Measurements from ENCODE around the gene SLC39A11.
A peak's percentile ranks its signal among the peaks of the same experiment; 100 is the strongest.
"Not testable (repeated sequence)": the region's sequence is repeated elsewhere in the genome, so short reads cannot be mapped to it uniquely, and the experiment has no call there.

The SLC39A11 gene, protein sequence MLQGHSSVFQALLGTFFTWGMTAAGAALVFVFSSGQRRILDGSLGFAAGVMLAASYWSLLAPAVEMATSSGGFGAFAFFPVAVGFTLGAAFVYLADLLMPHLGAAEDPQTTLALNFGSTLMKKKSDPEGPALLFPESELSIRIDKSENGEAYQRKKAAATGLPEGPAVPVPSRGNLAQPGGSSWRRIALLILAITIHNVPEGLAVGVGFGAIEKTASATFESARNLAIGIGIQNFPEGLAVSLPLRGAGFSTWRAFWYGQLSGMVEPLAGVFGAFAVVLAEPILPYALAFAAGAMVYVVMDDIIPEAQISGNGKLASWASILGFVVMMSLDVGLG

DNA sequence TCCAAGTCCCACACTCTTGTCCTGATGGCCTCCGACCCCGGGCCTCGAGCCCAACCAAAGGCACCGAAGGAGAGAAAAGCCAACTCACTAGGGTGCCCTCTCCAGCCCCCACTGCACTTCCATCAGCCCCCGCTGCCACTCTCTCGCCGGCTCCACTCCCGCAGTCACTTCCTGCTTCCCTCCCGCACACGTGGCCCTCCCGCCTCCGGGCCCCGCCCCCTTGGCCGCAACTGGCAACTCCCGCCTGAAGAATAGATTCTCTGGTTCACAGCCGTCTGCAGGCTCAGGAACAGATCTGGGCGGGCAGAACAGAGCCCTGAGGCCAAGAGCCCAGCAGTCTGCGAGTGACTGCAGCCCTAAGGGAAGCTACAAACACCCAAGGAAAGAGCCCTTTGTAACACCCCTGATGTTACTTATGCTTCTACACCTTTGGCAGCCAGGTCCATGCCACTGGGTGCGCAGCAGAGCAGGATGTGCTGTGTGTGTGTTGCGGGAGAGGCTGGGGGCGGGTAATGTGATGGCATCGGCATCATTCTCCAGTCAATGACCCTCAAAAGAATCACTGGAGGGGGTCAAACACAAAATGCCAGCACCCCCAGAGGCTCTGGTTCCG is at the start of gene SLC39A11:
TSS of gene SLC39A11 (minus strand) at position 166 of the 613 bp plus-strand sequence. CDS start 3,924 bp downstream, outside the sequence.
- Histone ChIP-seq H3K9ac (ENCODE audit: low read length) (no peak within 1 kb of the TSS), H3K36me3 (ENCODE audit: control insufficient read depth, insufficient read depth, low read length) (no peaks in the 10 kb centered on the region), H3K4me1 (ENCODE audit: control insufficient read depth, insufficient read depth, low read length) (no peaks in the 10 kb centered on the region), H3K27ac (ENCODE audit: low read depth, low read length) (no peak within 1 kb of the TSS), H3K27me3 (ENCODE audit: control insufficient read depth, insufficient read depth, low read length) (peaks cover 4% of the 10 kb centered on the region), H3K4me3 (ENCODE audit: low read length) (peak within 1 kb of the TSS; percentile 89)

DNA sequence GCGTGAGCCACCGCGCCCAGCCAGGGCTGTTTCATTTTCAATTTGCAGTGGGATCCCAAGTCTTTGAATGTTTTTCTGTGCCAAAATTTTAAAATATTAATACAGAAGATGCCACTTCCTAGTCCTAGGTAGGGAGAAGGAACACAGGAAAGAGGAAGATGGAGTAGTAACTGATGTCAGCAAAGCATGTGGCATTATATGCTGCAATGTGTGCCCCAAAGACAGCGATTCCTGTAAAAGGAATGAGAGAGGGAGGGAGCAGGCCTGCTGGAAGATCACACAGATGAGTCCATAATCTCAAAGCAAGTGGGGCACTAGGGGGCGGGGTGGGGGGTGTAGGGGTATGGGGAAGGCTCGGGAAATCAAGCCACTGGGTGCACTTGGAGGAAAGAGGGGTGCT is 48.9 kb upstream of the SLC39A11 start:
- Histone ChIP-seq H3K27me3 (ENCODE audit: control insufficient read depth, insufficient read depth, low read length) (no peaks in the 10 kb centered on the region), H3K36me3 (ENCODE audit: control insufficient read depth, insufficient read depth, low read length) (no peaks in the 10 kb centered on the region), H3K27ac (ENCODE audit: low read depth, low read length) (no peak overlapping the region), H3K9ac (ENCODE audit: low read length) (no peak overlapping the region), H3K4me3 (ENCODE audit: low read length) (no peak overlapping the region), H3K4me1 (ENCODE audit: control insufficient read depth, insufficient read depth, low read length) (no peaks in the 10 kb centered on the region)

- H3K27ac ChIP-seq (ENCODE audit: low read depth, low read length): no peak overlapping the region
- no peak overlapping the region for H3K9ac ChIP-seq (ENCODE audit: low read length)
- no peak overlapping the region for H3K4me3 ChIP-seq (ENCODE audit: low read length)
These were observed 48.1 kb upstream of the SLC39A11 start for GRCh38 chr17:73140566-73140965.

DNA sequence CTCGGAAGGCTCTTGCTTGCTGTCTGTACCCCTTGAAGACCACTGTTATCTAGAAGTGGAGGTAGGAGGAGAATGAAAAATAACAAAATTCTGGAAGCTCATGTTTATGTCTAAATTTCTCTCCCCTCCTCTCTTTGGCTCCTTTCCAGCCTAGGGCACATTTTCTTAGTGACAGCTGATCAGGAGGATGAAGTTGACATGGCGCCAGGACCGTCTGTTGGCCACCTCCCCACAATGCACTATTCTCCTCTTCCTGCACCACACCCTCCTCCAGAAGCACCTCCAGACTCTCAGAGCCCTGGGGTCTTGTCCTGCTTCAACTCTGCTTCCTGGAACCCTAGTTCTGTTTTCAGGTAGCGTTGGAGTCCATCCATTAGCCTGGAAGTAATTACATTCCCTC is 46.8 kb upstream of the SLC39A11 start:
- no peak overlapping the region for H3K4me3 ChIP-seq (ENCODE audit: low read length)
- no peaks in the 10 kb centered on the region for H3K27me3 ChIP-seq (ENCODE audit: control insufficient read depth, insufficient read depth, low read length)
- no peak overlapping the region for H3K9ac ChIP-seq (ENCODE audit: low read length)
- no peak overlapping the region for H3K27ac ChIP-seq (ENCODE audit: low read depth, low read length)
- H3K36me3 ChIP-seq (ENCODE audit: control insufficient read depth, insufficient read depth, low read length): no peaks in the 10 kb centered on the region
- H3K4me1 ChIP-seq (ENCODE audit: control insufficient read depth, insufficient read depth, low read length): no peaks in the 10 kb centered on the region

More at GRCh38 chr17:73140566-73140965, 48.1 kb upstream of the SLC39A11 start:
- Histone ChIP-seq H3K27me3 (ENCODE audit: control insufficient read depth, insufficient read depth, low read length) (no peaks in the 10 kb centered on the region), H3K36me3 (ENCODE audit: control insufficient read depth, insufficient read depth, low read length) (no peaks in the 10 kb centered on the region), H3K4me1 (ENCODE audit: control insufficient read depth, insufficient read depth, low read length) (no peaks in the 10 kb centered on the region)

- Histone ChIP-seq H3K4me1 (ENCODE audit: control insufficient read depth, insufficient read depth, low read length) (no peaks in the 10 kb centered on the region), H3K36me3 (ENCODE audit: control insufficient read depth, insufficient read depth, low read length) (no peaks in the 10 kb centered on the region), H3K27me3 (ENCODE audit: control insufficient read depth, insufficient read depth, low read length) (no peaks in the 10 kb centered on the region), H3K27ac (ENCODE audit: low read depth, low read length) (no peak overlapping the region), H3K4me3 (ENCODE audit: low read length) (no peak overlapping the region), H3K9ac (ENCODE audit: low read length) (no peak overlapping the region)
These were observed 46.2 kb upstream of the SLC39A11 start for GRCh38 chr17:73138541-73139138.

GRCh38 chr17:73137376-73137775 is 44.9 kb upstream of the SLC39A11 start:
- Histone ChIP-seq H3K27ac (ENCODE audit: low read depth, low read length) (no peak overlapping the region), H3K27me3 (ENCODE audit: control insufficient read depth, insufficient read depth, low read length) (no peaks in the 10 kb centered on the region), H3K4me3 (ENCODE audit: low read length) (no peak overlapping the region), H3K4me1 (ENCODE audit: control insufficient read depth, insufficient read depth, low read length) (no peaks in the 10 kb centered on the region), H3K9ac (ENCODE audit: low read length) (no peak overlapping the region), H3K36me3 (ENCODE audit: control insufficient read depth, insufficient read depth, low read length) (no peaks in the 10 kb centered on the region)

GRCh38 chr17:73135766-73136165 is 43.3 kb upstream of the SLC39A11 start:
- Histone ChIP-seq H3K27me3 (ENCODE audit: control insufficient read depth, insufficient read depth, low read length) (no peaks in the 10 kb centered on the region), H3K27ac (ENCODE audit: low read depth, low read length) (no peak overlapping the region), H3K9ac (ENCODE audit: low read length) (no peak overlapping the region), H3K4me1 (ENCODE audit: control insufficient read depth, insufficient read depth, low read length) (no peaks in the 10 kb centered on the region), H3K4me3 (ENCODE audit: low read length) (no peak overlapping the region), H3K36me3 (ENCODE audit: control insufficient read depth, insufficient read depth, low read length) (no peaks in the 10 kb centered on the region)

- no peak overlapping the region for H3K27ac ChIP-seq (ENCODE audit: low read depth, low read length)
- no peak overlapping the region for H3K4me3 ChIP-seq (ENCODE audit: low read length)
These were observed 41.6 kb upstream of the SLC39A11 start for GRCh38 chr17:73133911-73134649.

GRCh38 chr17:73132085-73132492 is 39.6 kb upstream of the SLC39A11 start:
- Histone ChIP-seq H3K4me1 (ENCODE audit: control insufficient read depth, insufficient read depth, low read length) (no peaks in the 10 kb centered on the region), H3K36me3 (ENCODE audit: control insufficient read depth, insufficient read depth, low read length) (no peaks in the 10 kb centered on the region), H3K4me3 (ENCODE audit: low read length) (no peak overlapping the region), H3K9ac (ENCODE audit: low read length) (no peak overlapping the region), H3K27me3 (ENCODE audit: control insufficient read depth, insufficient read depth, low read length) (no peaks in the 10 kb centered on the region), H3K27ac (ENCODE audit: low read depth, low read length) (no peak overlapping the region)

More at GRCh38 chr17:73133911-73134649, 41.6 kb upstream of the SLC39A11 start:
- H3K36me3 ChIP-seq (ENCODE audit: control insufficient read depth, insufficient read depth, low read length): no peaks in the 10 kb centered on the region
- no peaks in the 10 kb centered on the region for H3K4me1 ChIP-seq (ENCODE audit: control insufficient read depth, insufficient read depth, low read length)
- no peaks in the 10 kb centered on the region for H3K27me3 ChIP-seq (ENCODE audit: control insufficient read depth, insufficient read depth, low read length)
- H3K9ac ChIP-seq (ENCODE audit: low read length): no peak overlapping the region

GRCh38 chr17:73131439-73131838 is 39.0 kb upstream of the SLC39A11 start:
- not testable (repeated sequence) for H3K27ac ChIP-seq (ENCODE audit: low read depth, low read length); H3K27me3 ChIP-seq (ENCODE audit: control insufficient read depth, insufficient read depth, low read length); H3K4me3 ChIP-seq (ENCODE audit: low read length); H3K9ac ChIP-seq (ENCODE audit: low read length); H3K36me3 ChIP-seq (ENCODE audit: control insufficient read depth, insufficient read depth, low read length); H3K4me1 ChIP-seq (ENCODE audit: control insufficient read depth, insufficient read depth, low read length)

DNA sequence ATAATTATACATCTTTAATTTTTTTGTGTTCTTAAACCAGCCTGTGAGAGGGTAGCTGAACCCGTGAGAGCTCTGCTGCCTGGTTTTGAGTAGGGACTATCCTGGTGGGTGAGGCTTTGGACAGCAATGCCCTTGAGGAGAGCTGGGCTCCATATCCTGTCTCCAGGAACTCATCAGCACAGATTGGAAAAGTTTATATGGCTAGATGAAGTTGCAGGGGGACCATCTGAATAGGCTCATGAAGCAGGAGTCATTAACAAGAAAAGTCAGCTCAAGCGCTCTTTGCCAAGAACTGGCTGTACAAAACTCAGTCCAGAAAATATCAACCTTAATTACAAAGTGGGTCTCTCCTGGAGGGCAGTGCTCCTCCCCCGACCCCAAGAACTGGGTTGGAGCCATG is 38.5 kb upstream of the SLC39A11 start:
- Histone ChIP-seq H3K27ac (ENCODE audit: low read depth, low read length) (no peak overlapping the region), H3K27me3 (ENCODE audit: control insufficient read depth, insufficient read depth, low read length) (no peaks in the 10 kb centered on the region), H3K4me1 (ENCODE audit: control insufficient read depth, insufficient read depth, low read length) (no peaks in the 10 kb centered on the region)

GRCh38 chr17:73128496-73128895 is 36.0 kb upstream of the SLC39A11 start:
- Histone ChIP-seq H3K27me3 (ENCODE audit: control insufficient read depth, insufficient read depth, low read length) (no peaks in the 10 kb centered on the region), H3K9ac (ENCODE audit: low read length) (no peak overlapping the region), H3K36me3 (ENCODE audit: control insufficient read depth, insufficient read depth, low read length) (no peaks in the 10 kb centered on the region), H3K4me1 (ENCODE audit: control insufficient read depth, insufficient read depth, low read length) (no peaks in the 10 kb centered on the region), H3K4me3 (ENCODE audit: low read length) (no peak overlapping the region), H3K27ac (ENCODE audit: low read depth, low read length) (no peak overlapping the region)

More for the DNA sequence above, 38.5 kb upstream of the SLC39A11 start:
- Histone ChIP-seq H3K36me3 (ENCODE audit: control insufficient read depth, insufficient read depth, low read length) (no peaks in the 10 kb centered on the region), H3K9ac (ENCODE audit: low read length) (no peak overlapping the region), H3K4me3 (ENCODE audit: low read length) (no peak overlapping the region)

Data from rectal smooth muscle tissue (tissue), 1 donor.